Measurements from ENCODE around the gene ICOS. TPM values are rescaled to one million over a fixed set of nuclear protein-coding genes. Genes with fewer than 3 reads are reported as not detected.
"Not testable (repeated sequence)": the region's sequence is repeated elsewhere in the genome, so short reads cannot be mapped to it uniquely, and the experiment has no call there.

The ICOS gene
- polyA plus RNA-seq, 1 donor: not detected

DNA sequence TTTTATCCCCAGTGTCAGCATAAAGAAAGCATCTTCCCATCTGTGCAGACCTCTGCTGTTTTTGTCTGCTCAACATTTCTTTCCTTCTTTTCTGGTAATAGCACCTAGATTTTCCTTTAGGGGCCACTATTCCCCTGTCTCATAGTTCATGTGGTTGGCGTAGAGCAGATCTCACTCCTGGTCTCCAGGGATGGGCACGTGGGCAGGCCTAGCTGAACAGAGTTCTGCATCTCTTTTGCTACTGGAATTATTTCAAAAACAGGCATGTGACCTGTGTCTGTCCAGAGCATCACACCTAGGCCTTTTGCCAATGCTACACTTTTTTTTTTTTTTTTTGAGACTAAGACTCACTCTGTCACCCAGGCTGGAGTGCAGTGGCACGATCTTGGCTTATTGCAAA lies 17.7 kb upstream of the ICOS start:
- no peak for DNase-seq

DNA sequence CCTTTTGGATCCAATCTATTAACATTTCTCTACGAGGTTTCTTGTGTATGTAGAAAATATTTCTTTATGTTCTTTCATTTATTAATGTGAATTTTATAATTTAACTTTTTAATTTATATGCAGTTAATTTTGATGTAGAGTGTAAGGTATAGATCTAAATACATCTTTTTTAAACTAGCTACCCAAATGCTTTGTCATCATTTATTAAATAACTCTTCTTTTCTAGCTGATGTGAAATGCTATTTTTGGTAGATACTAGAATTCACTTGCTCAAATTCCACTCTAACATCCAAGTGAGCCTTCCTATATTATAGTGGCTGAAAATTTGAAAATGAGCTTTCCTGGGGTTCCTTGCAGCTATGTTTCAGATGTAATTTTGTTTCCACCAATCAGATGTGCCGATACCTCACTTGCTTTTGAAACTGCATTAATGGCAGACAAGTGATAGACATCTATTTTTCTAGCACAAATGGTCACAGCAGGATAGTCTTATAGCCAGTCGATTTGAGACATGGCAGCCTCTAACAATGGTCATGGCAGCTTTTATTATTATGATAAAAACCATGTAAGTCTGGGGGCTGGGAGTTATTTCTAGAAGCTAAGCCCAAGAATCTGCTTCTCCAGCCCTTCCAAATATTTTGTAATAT lies 10.9 kb upstream of the ICOS start:
- no peak for DNase-seq

DNA sequence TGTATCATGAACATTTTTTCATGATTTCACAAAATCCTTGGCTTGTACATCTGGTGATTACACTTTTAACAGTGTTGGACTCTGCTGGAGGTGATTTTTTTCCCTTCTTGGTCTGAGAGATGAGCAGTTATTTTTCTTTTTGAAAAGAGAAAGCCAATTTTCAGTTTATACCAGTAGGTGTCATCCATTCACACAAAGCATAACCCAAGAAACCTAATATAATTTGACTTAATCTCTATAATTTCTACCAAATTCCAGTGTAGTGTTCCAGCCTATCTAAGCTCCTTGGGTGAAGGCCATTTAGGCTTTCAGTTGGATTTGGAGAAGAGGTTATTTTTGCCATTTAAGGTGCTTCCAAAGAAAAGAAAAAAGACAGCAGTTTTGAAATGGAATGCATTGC lies 7.7 kb upstream of the ICOS start:
- DNase-seq: no peak

DNA sequence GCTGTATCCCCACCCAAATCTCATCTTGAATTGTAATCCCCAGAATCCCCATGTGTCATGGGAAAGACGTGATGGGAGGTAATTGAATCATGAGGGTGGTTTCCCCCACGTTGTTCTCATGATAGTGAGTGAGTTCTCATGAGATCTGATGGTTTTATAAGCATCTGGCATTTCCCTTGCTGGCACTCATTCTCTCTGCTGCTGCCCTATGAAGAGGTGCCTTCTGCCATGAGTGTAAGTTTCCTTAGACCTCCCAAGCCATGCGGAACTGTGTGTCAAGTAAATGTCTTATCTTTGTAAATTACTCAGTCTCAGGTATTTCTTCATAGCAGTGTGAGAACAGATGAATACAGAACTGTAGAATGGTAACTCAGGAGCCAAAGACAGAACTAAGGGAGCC lies 5.3 kb upstream of the ICOS start:
- not testable (repeated sequence) for DNase-seq

DNA sequence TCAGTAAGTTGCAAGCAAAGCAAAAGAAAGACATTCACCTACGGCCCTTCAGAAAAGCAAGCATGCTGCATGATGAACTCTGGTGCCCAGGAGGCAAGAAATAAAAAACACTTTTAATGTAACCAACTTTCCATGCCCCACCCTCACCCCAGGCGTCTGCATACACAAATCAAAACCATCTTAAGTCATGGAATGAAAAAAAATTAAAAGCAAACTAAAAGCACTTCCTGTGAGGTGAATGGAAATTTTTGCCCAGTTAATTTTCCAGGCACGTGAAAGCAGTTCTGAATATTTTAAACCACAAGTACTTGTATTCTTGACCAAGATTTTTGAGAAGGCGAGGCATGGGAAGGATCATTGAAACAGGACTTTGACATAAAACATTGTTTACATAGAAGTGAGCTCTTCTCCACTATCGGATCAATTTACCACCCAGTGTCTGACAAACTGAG lies 2.5 kb upstream of the ICOS start:
- DNase-seq: no peak

DNA sequence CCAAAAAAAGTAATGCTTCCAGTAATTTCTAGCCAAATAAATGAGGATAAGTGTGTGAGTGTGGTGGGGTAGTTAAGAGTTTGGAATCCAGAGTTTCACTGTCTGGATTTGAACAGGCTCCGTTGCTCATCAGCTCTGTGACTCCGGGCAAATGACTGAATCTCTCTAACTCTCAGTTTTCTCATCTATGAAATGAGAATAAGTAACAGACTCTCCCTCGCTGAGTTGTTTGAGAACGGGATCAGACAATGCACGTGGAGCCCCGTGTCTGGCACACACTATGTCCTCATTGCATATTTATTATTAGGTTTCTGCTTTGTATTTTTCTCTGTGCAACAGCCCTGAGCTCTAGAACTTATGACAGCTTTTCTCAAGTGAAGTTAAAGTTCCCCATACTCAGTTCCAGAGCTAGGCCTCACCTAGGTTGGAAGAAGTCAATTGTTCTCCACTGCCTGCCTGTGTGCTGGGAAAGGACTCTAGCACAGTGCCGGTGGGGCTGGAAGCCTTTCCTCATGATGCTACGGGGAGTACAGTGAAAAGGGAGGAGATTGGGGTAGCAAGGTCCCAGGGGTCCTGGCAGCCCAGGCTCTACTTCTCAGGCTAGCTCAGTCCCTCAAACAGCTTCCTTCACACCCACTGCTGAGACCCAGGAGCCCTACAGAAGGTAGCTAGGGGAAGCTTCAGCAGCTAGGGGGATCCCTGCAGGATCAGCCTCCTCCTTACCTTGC lies 1.7 kb upstream of the ICOS start:
- DNase-seq: no peak

DNA sequence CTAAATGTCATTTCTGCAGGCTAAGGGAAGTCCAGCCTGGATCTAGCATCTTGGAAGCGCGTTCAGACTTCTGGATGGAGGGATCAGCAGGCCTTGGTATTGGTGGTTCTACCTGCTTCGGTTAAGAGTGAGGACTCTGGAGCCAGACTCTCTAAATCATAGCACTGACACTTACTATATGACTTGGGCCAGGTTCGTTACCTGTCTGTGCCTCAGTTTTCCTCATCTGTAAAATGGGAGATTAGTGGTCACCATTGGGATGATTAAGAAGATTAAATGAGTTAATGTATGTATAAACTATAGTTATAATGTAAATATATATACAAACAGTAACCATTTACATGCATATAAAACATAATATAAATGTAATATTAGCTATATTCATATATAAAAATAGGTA lies 995 bp upstream of the ICOS start:
- DNase-seq: no peak

DNA sequence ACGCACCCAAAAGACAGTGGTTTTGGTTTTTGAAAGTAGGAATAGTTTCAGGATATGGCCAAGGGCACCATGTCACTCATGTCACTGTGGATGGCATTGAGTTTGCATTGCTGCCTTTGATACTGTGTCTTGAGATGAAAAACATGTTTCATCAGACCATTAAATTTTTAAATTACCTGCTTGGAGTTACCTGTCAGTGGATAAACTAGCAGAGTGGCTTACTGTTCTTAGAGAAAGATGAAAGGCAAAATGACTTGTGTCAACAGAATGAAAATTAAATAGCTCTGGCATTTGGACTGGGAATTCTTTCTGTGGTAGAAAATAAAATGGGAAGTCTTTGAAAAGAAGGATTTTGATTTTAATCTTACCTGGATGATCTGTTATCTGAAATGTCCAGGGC lies 386 bp downstream of the ICOS start:
- DNase-seq: no peak

DNA sequence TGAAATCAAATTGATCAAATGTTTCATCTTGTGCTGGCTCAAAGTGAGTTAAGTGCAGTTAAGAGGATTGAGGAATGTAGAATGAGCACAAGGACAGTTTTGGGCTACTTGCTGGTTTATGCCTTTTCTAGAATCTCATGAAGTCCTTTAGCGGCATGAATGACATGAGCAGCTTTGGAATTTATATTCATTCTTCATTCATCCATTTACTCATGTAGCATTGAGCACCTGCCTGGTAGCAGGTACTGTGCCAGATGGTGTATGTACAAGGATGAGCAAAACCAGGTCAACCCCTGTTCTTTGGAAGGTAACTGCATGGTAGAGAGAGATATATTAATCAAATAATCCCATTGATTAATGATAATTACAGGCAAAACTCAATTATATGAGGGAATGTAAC lies 1.2 kb downstream of the ICOS start:
- DNase-seq: no peak

DNA sequence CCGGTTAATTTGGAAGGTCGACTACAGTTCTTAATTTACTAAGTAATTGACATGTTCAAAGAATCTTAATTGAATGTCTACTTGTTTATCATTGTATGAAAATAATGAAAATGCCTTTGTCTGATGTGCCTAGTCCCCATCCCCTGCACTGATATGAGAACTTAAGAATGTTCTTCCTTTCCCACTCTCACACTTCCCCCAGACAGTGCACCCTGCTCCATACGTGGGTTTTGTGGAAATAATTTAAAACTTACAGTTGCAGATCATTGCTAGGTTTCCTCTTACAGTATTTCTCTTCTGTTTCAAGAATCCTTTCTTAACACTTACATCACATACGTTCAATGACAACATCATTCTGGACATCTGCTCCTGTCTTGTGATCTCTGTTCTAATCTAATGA lies 3.5 kb downstream of the ICOS start:
- DNase-seq: no peak

DNA sequence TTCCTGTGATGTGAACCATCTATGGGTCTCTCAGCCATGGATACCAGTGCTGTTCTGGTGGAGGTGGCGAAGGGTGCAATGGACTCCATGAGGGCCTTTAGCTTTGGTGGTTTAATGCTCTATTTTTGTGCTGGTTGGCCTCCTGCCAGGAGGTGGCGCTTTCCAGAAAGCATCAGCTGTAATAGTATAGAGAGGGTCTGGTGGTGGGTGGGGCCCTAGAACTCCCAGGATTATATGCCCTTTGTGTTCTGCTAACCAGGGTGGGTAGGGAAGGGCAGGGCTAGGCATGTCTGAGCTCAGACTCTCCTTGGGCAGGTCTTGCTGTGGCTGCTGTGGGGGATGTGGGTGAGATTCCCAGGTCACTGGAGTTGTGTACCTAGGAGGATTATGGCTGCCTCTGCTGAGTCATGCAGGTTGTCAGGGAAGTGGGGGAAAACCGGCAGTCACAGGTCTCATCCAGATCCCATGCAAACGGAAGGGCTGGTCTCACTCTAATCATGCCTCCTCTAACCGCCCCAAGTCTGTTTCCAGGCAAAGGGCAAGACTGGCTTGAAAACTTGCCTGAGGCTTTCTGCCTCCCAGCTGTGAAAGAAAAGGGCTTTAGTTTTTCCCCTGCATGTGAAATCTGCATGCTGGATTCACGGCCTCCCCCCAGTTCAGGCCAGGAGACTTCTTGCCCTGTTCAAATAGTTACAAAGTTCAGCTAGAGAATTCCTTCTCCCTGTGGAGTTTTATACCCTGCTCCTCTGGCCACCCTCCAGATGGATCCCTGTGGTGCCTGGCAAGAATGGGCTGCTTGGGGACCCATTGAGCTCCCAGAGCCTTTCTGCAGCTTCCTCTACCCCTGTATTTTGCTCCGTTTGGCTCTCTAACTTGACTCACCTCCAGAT lies 7.2 kb downstream of the ICOS start:
- not testable (repeated sequence) for DNase-seq

DNA sequence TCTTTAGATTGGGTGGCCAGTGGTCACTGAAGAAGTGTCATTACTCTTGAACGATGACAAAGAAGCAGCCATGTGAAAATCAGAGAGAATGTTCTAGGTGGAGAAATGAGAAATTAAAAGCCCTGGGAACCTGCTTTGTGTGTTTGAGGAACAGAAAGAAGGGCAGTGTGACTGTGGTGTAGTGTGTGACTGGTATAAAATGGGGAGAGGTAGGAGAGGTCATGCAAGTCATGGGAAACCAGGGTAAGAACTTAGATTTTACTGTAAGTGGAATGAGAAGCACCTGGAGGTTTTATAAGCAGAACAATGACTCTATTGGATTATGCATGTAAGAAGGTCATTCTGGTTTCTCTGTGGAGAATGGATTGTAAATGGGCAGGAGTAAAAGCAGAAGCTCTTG lies 12.2 kb downstream of the ICOS start:
- DNase-seq: no peak

DNA sequence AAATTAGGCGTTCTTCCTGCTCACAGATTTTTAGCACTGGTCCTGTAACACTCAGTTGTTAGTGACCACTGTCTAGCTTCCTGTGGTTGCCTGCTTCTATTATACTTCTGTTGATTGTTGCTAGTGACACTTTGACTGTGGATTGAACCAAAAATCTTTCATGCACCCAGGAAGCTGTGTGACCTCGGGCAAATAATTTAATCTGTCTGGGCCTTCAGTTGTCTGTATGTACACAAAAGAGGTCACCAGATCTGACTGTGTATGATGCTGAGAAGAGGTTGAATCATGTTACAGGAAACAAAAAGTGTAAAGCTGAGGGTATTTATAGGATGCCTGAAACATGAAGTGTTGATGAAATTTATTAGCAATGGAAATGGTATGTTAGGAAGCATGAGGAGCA lies 12.7 kb downstream of the ICOS start:
- DNase-seq: no peak

DNA sequence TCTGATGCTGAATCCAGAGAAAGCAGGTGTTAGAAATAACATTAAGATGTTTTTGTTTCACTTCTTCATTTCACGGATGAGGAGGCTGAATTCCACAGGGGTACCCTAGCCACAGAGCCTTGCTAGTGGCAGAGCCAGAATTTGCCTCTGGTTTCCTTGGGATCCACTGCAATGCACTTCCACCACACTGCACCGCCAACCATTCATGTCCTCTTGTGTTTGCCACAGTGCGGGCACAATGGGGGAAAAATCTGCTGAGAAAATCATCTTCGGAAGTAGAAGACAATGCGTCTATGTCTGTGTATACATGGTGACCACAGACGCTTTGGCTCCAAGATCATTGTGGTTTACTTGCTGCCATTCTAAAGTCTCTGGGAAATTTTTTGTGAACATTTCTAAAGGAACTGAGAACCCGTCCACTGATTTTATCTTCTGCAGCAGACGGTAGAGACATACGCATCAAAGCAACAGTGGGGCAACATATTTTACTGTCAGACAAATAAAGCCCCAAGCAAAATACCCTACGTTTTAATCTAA lies 14.9 kb downstream of the ICOS start:
- no peak for DNase-seq

DNA sequence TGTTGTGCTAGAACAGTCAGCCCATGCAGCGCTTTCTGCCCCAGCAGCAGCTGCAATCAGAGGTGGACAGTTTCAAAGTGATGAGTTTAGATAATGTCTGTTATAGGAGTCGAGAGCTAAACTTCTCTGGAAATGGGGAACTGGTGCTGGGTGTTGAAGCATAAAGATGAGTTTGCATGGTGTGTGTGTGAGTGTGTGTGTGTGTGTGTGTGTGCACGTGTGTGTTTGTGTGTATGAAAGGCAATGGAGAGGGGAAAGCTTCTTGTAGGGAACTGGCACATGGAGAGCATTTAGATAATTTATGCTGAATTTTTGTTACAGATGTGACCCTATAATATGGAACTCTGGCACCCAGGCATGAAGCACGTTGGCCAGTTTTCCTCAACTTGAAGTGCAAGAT lies 22.7 kb downstream of the ICOS start:
- no peak for DNase-seq

DNA sequence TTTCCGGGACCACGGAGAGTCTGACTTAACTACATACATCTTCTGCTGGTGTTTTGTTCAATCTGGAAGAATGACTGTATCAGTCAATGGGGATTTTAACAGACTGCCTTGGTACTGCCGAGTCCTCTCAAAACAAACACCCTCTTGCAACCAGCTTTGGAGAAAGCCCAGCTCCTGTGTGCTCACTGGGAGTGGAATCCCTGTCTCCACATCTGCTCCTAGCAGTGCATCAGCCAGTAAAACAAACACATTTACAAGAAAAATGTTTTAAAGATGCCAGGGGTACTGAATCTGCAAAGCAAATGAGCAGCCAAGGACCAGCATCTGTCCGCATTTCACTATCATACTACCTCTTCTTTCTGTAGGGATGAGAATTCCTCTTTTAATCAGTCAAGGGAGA lies 23.1 kb downstream of the ICOS start:
- no peak for DNase-seq

DNA sequence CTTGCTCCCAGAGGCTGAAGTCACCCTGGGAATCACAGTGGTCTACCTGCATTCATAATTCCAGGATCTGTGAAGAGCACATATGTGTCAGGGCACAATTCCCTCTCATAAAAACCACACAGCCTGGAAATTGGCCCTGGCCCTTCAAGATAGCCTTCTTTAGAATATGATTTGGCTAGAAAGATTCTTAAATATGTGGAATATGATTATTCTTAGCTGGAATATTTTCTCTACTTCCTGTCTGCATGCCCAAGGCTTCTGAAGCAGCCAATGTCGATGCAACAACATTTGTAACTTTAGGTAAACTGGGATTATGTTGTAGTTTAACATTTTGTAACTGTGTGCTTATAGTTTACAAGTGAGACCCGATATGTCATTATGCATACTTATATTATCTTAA lies 24.2 kb downstream of the ICOS start:
- no peak for DNase-seq

DNA sequence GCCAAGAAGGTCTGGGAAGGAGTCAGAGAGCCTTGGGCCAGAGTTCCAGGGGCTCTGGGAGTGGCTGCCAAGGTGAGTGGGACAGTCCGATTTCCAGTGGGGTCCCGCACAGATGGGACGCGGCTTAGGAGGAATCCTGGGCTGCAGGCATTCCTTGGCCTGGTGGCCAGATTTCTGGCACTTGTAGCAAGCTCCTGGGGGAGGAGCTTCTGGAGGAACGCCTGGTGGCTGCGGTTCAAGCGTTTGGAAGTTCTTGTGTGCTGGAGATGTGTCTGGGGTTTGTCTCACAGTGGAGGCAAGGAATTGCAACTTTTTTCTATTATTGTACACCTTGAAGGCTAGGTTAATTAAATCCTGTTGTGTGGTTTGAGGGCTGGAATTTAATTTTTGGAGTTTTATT lies 28.6 kb downstream of the ICOS start:
- not testable (repeated sequence) for DNase-seq

DNA sequence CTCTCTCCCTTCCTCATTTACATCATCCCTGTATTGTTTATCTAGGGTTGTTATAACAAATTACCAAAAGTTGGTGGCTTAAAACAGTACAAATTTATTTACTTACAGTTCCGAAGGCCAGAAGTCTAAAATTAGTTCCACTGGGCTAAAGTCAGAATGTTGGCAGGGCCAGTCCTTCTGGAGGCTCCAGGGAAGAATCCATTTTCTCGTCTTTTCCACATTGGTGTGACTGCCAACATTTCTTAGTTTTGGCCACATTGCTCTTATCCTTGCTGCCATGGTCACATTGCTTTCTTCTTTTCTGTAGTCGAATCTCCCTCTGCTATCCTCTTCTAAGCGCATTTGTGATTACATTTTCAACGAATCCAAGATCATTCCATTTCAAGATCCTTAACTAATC lies 34.7 kb downstream of the ICOS start:
- DNase-seq: peak; percentile 59

DNA sequence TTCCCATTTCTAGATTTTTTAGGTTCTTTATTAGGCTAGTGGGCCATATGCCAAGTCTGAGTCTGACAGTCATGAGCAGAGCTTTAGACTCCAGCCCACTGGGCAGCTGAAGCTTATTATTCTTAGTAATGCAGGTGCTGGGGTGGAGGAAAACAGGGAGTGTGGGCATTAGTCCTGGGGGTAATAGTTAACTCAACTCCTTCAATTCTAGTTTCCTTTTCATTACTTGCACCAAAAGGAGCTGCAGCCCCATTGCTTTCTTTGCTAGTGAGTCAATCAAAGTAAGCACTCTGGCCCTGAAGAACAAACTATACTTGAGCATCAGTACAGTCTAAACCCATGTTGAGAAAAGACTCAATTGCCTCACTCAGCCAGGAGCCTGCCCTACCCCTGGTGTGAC lies 35.5 kb downstream of the ICOS start:
- peak; percentile 7 for DNase-seq

DNA sequence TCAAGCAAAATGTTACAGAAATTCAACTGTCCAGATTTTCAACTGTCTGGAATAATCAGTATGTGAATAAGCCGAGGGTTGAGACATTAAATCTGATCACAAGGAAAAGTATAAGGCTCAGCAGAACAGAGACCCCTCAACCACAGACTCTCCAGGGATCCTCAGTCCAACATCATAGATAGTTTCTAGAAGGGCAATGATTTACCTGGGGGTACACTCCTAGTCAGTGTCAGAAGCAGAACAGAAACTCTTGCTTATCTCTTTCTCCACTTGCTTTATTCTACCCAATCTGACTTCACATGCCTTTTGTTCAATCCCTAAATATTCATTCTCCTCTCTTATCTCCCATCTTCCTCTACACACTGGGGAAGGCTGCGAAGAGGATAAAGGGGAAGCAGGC lies 36.4 kb downstream of the ICOS start:
- DNase-seq: no peak

DNA sequence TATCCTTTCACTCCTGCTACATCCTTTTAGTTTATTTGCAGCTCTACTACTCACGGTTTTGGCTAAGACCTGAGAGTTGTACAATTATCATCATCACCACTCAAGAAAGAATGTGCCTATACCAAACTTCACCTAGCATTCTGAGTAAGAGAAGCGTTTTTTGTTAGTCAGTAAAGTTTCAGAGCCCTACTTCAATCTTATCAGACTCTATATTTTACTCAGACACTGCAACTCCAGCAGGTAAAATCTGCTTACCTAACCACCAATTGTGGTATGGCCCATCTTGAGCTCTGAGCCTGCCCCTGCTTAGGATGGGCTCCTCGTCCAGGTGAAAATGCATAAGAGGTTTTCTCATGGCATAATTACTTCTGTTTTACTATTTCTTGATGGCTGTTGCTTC lies 37.1 kb downstream of the ICOS start:
- DNase-seq: no peak

DNA sequence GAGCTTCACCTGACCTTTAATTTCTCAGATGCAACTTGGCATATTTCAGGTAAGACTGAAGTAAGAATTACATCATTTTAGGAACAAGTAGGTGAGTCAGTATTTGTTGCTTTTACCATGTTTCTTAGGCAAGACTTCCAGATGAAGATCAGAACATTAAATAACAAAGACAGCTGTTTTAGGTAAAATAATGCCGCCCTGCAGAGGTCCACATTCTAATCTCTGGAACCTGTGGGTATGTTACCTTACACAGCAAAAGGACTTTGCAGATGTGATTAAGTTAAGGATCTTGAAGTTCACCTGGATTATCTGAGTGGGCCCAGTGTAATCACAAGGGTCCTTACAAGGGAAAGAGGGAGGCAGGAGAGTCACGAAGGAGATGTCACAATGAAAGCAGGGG lies 39.3 kb downstream of the ICOS start:
- DNase-seq: no peak

All from hindlimb muscle (tissue), 1 donor.